AML-193 (cell line): ENCODE results near the gene OCSTAMP.

Experiments used
- DNase-seq, 2 experiments: peaks; one replicate each; lab custom pipeline; 2025; lab: John Stamatoyannopoulos, UW

The OCSTAMP gene

GRCh38 chr20:46550461-46550860, at the start of gene OCSTAMP:
OCSTAMP (minus strand) TSS chr20:46550654; CDS start chr20:46550560, 94 bp downstream.
- peak; percentile 12 to 24 for DNase-seq

GRCh38 chr20:46599227-46599987, 49.0 kb upstream of the OCSTAMP start:
- DNase-seq, result no peak

- DNase-seq, result no peak
These were observed 45.5 kb upstream of the OCSTAMP start for GRCh38 chr20:46595933-46596332.

GRCh38 chr20:46594725-46595124, 44.3 kb upstream of the OCSTAMP start:
- DNase-seq, result no peak

GRCh38 chr20:46592580-46593362, 42.3 kb upstream of the OCSTAMP start:
- DNase-seq, result no peak

GRCh38 chr20:46590443-46590842, 40.0 kb upstream of the OCSTAMP start:
- no peak for DNase-seq

- DNase-seq, result no peak
These were observed 38.4 kb upstream of the OCSTAMP start for GRCh38 chr20:46588532-46589511.

- DNase-seq, result no peak
These were observed 37.5 kb upstream of the OCSTAMP start for GRCh38 chr20:46587986-46588385.

GRCh38 chr20:46586724-46587123, 36.3 kb upstream of the OCSTAMP start:
- DNase-seq, result no peak

GRCh38 chr20:46584508-46584907, 34.1 kb upstream of the OCSTAMP start:
- DNase-seq, result no peak

- no peak for DNase-seq
These were observed 33.2 kb upstream of the OCSTAMP start for GRCh38 chr20:46583411-46584214.

- no peak for DNase-seq
These were observed 32.2 kb upstream of the OCSTAMP start for GRCh38 chr20:46582648-46583047.

- no peak for DNase-seq
These were observed 30.9 kb upstream of the OCSTAMP start for GRCh38 chr20:46581391-46581790.

- DNase-seq, result no peak
These were observed 30.3 kb upstream of the OCSTAMP start for GRCh38 chr20:46580613-46581205.

- no peak for DNase-seq
These were observed 28.3 kb upstream of the OCSTAMP start for GRCh38 chr20:46578745-46579144.

GRCh38 chr20:46576774-46577395, 26.4 kb upstream of the OCSTAMP start:
- no peak for DNase-seq

- no peak for DNase-seq
These were observed 25.5 kb upstream of the OCSTAMP start for GRCh38 chr20:46575937-46576461.

GRCh38 chr20:46575394-46575793, 24.9 kb upstream of the OCSTAMP start:
- DNase-seq, result no peak

- no peak for DNase-seq
These were observed 23.5 kb upstream of the OCSTAMP start for GRCh38 chr20:46573788-46574584.
